NT2/D1 (cell line): ENCODE measurements around the gene ZFPL1.

ENCODE experiments used
- YY1 ChIP-seq: IDR thresholded peaks from 2 replicates; pipeline ENCODE4 v1.6.1; 2011; ENCODE audit not compliant: insufficient read length, insufficient read depth
- ZNF274 ChIP-seq: IDR thresholded peaks from 2 replicates; pipeline ENCODE4 v1.6.1; 2011; ENCODE audit warnings: mild to moderate bottlenecking, low read depth, low read length

- TF ChIP-seq YY1: no peak
- no peak for TF ChIP-seq ZNF274
These were observed 44.4 kb downstream of the ZFPL1 start for GRCh38 chr11:65128182-65129145.
